Urinary bladder (tissue), 4 donors: ENCODE measurements around the gene FBXO24. TPM values are rescaled to one million over a fixed set of nuclear protein-coding genes. Genes with fewer than 3 reads are reported as not detected.
"Not testable (repeated sequence)": the region's sequence is repeated elsewhere in the genome, so short reads cannot be mapped to it uniquely, and the experiment has no call there.

Experiments used
- DNase-seq: peaks from one replicate; pipeline ENCODE4 v3.0.0-alpha.2; 2015; ENCODE audit errors: extremely low spot score
- H3K27ac ChIP-seq: one replicate; pipeline ENCODE4 v1.5.1; 2013; ENCODE audit warnings: low read depth, mild to moderate bottlenecking, moderate library complexity
- H3K36me3 ChIP-seq: one replicate; pipeline ENCODE4 v1.6.1; 2013; ENCODE audit warnings: mild to moderate bottlenecking, moderate library complexity; ENCODE audit not compliant: insufficient read depth
- H3K4me1 ChIP-seq: one replicate; pipeline ENCODE4 v1.6.1; 2013; ENCODE audit warnings: mild to moderate bottlenecking, moderate library complexity; ENCODE audit not compliant: insufficient read depth
- H3K4me3 ChIP-seq: one replicate; pipeline ENCODE4 v1.5.1; 2013; ENCODE audit warnings: low read depth, low read length
- WGBS: extraction: QIAGEN DNeasy Blood & Tissue Kit; methylation state at CpG from one replicate; pipeline ENCODE4 v1.1.7; 2013; 5-methylcytosine and 5-hydroxymethylcytosine counted together
- polyA plus RNA-seq: library from polyadenylated mRNA; stranded (reverse); fragments of 200-250 nt; gene quantifications from one replicate; pipeline ENCODE4 v1.2.3, GENCODE V29; 2013
- total RNA-seq: library from RNA; depleted of rRNA; stranded (reverse); fragments of >200 nt; gene quantifications from one replicate; pipeline ENCODE4 v1.2.3, GENCODE V29; 2014
- donor health status: healthy with polysubstance abuse.
- donor health status: healthy.

FBXO24 gene
- total and polyA plus RNA-seq, 2 donors: 0.57 to 1.6 TPM

DNA sequence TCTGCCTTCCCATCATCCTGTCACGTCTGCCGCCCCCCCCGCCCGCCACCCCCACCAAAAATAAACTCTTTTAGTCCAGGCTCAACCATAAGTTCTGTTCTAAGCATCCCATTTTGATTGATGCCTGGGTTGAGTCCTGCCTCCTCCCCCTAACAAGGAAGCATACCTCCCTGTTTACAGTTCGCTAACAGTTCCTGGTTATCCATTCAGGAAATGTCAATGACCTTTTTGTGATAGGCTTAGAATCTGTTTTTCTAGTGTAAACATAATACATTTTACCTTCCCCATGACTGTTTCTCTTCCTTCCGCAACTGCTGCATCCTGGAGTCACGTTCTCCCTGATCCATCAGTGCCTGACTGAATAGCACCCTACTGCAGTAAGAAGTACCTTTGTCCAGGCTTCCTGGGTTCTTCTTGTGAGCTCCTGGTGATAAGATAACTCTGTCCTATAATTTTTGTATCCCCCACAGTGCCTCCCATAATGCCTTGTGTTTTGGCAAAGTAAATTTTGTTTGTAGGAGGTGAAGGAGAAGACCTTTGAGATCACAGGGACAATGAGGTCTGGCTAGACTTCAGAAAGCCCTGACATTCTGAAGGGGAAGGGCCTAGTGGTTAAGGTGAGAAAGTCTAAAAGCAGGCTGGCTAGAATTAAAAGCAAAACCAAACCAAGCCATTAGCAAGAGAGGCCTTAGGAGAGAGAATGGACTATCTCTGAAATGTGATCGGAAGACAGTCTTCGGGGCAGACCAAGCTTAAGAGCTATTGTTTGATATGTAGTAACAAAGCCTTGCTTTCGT is 39.8 kb upstream of the FBXO24 start:
- peak overlapping the region; percentile 75 for H3K27ac ChIP-seq
- DNase-seq: no peak
- WGBS: 50% methylated on average over 10 of the region's 10 CpGs
- no peak overlapping the region for H3K4me3 ChIP-seq
- H3K36me3 ChIP-seq: no peaks in the 10 kb centered on the region
- peaks cover 7% of the 10 kb centered on the region for H3K4me1 ChIP-seq

GRCh38 chr7:100546926-100547800 is 39.0 kb upstream of the FBXO24 start:
- peak overlapping the region; percentile 75 for H3K27ac ChIP-seq
- 66% methylated on average over 9 of the region's 9 CpGs for WGBS
- no peaks in the 10 kb centered on the region for H3K36me3 ChIP-seq
- no peak overlapping the region for H3K4me3 ChIP-seq
- DNase-seq: no peak
- H3K4me1 ChIP-seq: peaks cover 7% of the 10 kb centered on the region

DNA sequence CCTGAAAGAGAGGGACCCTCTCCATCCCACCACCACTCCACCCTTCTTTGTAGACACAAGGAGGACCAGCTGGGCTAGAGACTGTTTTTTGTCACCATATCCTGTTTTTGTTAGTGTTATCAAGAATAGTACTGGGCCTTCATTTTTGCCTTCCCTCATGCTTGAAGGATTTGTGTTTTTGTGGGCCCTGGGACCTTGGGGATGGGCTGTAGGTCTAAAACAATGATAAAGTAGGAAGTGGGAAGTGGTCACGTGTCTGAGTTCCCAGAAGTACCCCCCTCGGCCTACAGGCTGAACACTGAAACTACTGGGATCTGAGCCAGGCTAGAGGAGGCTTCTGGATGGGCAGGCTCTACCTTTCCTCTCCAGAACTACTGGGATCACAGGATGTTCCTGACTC is 38.3 kb upstream of the FBXO24 start:
- 51% methylated on average over 2 of the region's 2 CpGs for WGBS
- H3K4me1 ChIP-seq: peaks cover 7% of the 10 kb centered on the region

DNA sequence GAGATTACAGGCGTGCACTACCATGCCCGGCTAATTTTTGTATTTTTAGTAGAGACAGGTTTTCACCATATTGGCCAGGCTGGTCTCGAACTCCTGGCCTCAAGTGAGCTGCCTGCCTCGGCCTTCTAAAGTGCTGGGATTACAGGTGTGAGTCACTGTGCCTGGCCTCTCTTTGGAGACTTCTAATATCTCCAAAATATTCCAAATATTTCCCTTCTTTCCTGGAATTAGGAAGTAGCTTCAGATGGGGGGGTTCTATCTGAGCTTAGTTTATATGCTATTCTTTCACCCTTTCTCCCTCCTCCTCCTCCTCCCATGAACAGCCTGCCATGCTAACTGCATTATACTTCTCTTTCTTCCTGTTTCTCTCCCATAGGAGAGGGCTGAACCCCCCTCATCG is 37.7 kb upstream of the FBXO24 start:
- DNase-seq, H3K36me3 ChIP-seq, H3K27ac ChIP-seq, H3K4me1 ChIP-seq, H3K4me3 ChIP-seq: not testable (repeated sequence)
- WGBS: 86% methylated on average over 5 of the region's 5 CpGs

More for the DNA sequence above, 38.3 kb upstream of the FBXO24 start:
- Histone ChIP-seq H3K36me3 (no peaks in the 10 kb centered on the region), H3K27ac (peak overlapping the region; percentile 59), H3K4me3 (no peak overlapping the region)
- no peak for DNase-seq

GRCh38 chr7:100552532-100552931 is 33.6 kb upstream of the FBXO24 start:
- peaks cover 2% of the 10 kb centered on the region for H3K4me1 ChIP-seq
- DNase-seq: no peak
- WGBS: 96% methylated on average over 2 of the region's 2 CpGs
- H3K27ac ChIP-seq: no peak overlapping the region
- no peak overlapping the region for H3K4me3 ChIP-seq
- H3K36me3 ChIP-seq: no peaks in the 10 kb centered on the region

DNA sequence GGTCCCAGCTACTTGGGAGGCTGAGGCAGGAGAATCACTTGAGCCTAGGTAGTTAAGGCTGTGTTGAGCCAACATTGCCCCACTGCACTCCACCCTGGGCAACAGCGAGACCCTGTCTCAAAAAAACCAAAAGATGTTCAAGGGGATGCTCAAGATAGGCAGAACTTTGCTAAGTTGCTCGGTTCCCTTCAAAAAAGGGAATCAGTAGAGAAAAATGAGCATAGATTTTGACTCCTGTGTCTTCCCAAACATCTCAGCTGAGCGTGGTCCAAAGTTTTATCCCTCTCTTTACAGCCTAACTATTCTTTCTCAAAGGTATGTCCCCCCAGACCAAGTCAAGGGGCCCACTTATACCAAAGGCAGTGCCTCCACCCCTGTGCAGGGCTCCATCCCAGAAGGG is 33.1 kb upstream of the FBXO24 start:
- Histone ChIP-seq H3K36me3 (no peaks in the 10 kb centered on the region), H3K27ac (no peak overlapping the region), H3K4me1 (no peaks in the 10 kb centered on the region), H3K4me3 (no peak overlapping the region)
- no peak for DNase-seq
- WGBS: 95% methylated on average over 3 of the region's 3 CpGs

DNA sequence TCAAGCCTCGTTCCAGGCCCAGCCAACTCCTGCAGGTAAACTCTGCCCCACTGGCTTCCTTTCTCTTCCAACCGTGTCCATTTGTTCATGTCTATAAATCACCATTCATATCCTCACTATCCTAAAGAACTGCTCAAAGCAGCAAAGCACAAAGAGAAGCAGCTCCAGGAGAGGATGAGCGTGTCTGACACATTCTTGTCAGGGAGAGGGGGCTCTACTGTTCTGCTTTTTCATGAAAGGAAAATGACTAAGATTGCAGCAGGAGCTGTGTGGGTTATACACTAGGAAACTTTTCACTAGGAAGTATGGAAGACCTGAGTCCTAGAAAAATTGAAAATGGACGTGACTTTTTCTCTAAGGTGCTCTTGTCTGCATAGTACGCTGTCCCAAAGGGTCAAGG is 30.4 kb upstream of the FBXO24 start:
- 83% methylated on average over 5 of the region's 5 CpGs for WGBS
- no peaks in the 10 kb centered on the region for H3K4me1 ChIP-seq
- no peaks in the 10 kb centered on the region for H3K36me3 ChIP-seq
- no peak overlapping the region for H3K4me3 ChIP-seq
- no peak overlapping the region for H3K27ac ChIP-seq
- no peak for DNase-seq

GRCh38 chr7:100556541-100556940 is 29.6 kb upstream of the FBXO24 start:
- Histone ChIP-seq H3K4me3 (no peak overlapping the region), H3K27ac (no peak overlapping the region), H3K4me1 (no peaks in the 10 kb centered on the region), H3K36me3 (no peaks in the 10 kb centered on the region)
- 86% methylated on average over 4 of the region's 4 CpGs for WGBS
- DNase-seq: no peak

DNA sequence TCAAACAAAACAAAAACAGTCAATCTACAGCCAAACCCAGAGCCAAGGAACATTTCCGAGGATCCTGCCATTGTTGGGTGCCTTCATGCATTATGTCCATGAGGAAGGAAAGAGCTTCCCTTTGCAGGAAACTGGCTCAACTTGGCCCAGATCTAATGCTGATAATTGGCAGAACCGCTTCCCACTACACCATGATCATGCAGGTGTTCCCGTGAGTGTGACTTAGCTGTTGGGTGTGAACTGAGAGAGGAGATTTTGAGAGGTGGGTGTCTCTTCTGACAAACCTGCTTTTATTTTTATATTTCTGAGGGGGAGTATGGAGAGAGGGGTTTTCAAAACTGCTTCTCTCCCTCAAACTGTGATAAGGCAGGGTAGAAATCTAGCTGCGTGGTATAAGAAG is 27.0 kb upstream of the FBXO24 start:
- no peak for DNase-seq
- H3K4me1 ChIP-seq: no peaks in the 10 kb centered on the region
- H3K4me3 ChIP-seq: no peak overlapping the region
- H3K36me3 ChIP-seq: no peaks in the 10 kb centered on the region
- no peak overlapping the region for H3K27ac ChIP-seq
- WGBS: 89% methylated on average over 4 of the region's 4 CpGs

DNA sequence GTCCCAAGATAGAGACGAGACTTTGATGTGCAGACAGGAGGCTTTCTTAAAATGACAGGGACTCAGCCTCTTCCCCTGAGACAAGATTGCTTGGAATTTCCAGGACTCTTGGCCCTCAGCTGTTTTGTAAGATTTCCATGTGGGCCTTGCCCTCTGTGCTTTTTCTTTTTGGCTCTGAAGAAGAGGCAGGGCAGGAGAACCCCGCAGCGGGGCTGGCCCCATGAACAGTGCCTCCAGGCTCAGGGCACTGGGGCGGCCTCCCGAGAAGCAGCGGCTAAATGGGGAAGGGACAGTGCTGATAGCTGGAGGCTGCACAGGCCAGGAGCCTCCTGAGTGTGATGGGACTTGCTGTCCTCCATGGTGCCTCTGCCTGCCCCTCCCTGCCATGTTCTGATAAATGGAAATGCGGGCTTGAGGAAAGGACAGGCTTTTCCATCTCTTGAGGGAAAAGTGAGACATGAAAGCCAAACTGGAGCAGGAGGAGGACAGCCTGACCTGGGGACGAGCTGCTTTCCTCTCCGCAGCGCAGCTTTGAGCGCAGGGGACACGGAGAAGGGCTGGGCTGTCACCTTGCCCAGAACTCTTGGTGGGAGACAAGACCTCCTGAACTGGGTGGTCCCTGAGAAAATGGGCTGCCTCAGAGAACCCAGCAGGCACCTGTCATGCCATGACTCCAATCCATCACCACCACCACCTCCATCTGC is 24.5 kb upstream of the FBXO24 start:
- Histone ChIP-seq H3K4me3 (no peak overlapping the region), H3K4me1 (no peaks in the 10 kb centered on the region), H3K27ac (no peak overlapping the region), H3K36me3 (no peaks in the 10 kb centered on the region)
- 96% methylated on average over 12 of the region's 12 CpGs for WGBS
- DNase-seq: no peak

GRCh38 chr7:100562195-100563099 is 23.7 kb upstream of the FBXO24 start:
- 92% methylated on average over 26 of the region's 26 CpGs for WGBS
- DNase-seq: no peak
- H3K4me3 ChIP-seq: no peak overlapping the region
- no peaks in the 10 kb centered on the region for H3K36me3 ChIP-seq
- H3K4me1 ChIP-seq: no peaks in the 10 kb centered on the region
- no peak overlapping the region for H3K27ac ChIP-seq

DNA sequence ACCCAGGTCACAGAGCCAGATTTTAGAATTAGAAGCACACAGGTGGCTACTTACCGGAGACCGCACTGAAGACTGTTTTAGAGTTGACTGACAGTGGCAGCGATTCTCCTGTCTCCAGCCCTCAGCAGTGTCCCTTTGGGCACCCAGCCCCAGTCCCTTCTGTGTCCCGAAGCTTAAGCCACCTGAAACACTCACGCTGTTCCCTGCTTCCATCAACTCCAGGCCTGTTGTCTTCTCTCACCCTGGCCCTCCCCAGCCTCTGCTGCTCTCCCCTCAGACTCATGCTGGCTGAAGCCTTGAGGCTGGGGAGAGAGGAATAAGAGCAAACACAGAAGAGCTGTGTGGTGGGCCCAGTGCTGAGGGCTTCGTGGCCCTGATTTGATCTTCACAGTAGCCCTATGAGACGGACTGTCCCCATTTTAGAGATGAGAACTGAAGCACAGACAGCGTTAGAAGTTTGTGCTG is 23.0 kb upstream of the FBXO24 start:
- no peak for DNase-seq
- Histone ChIP-seq H3K27ac (no peak overlapping the region), H3K4me3 (no peak overlapping the region), H3K4me1 (no peaks in the 10 kb centered on the region), H3K36me3 (no peaks in the 10 kb centered on the region)
- 92% methylated on average over 8 of the region's 8 CpGs for WGBS
